ENCODE results near the gene CABP4. TPM values are rescaled to one million over a fixed set of nuclear protein-coding genes. Genes with fewer than 3 reads are reported as not detected.

CABP4 gene
- total RNA-seq, 1 experiment from 2014 or later = not detected

DNA sequence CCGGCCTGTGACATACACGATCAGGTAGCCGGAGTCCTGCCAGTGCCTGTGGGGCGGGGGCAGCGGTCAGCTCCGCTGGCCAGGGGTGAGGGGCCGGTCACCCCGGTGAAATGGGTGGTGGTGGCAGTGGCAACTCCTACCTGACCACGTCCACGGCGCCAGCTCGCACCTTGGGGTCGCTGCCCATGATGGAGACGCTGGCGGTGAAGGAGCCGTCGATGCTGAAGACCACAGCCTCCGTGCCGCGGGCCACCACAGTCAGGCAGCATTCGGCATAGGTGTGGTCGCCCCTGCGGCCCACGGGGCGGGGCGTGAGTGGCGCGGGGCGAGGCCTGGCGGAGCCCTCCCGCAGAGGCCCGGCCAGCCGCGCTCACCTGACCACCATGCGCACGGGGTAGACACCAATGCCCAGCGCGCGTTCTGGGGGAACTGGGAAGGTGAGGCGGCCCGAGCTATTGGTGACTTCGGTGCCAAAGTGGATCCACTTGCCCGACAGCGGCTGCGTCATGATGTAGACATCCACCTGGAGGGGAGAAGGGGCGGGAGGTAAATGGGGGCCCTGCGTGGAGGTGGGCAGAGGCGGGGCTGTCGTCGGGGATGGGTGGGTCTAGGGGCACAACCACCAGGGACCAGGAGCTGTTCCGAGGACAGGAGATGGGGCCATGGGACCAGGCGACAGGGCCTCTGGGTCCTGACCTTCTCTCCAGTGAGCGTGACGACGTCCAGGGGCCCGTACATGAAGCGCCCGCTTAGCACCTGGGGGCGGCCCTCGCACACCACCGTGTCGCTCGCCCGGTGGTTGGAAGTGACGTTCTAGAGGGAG, 38.6 kb downstream of the CABP4 start:
- no TSS peak for BruUV-seq (replicated peaks)
- POLR2A ChIA-PET = no interaction called here
- H3K36me3 ChIP-seq (ENCODE audit: control insufficient read depth in 1 of 2, insufficient read depth in 2 of 2, low read length in 2 of 2) = peaks cover 0 to 5% of the 10 kb centered on the region in 2 experiments; a peak in 2 of 4 replicates

More for the DNA sequence above, 38.6 kb downstream of the CABP4 start:
- ChIA-PET CTCF (no interaction called here), RAD21 (ENCODE audit: low non-redundant PET in 1 of 2, low total read pairs in 2 of 2, uncharacterized antibody in 2 of 2, unreplicated experiment in 2 of 2) (no interaction called here)
- H3K4me1 ChIP-seq (ENCODE audit: control insufficient read depth in 1 of 2, insufficient read depth in 2 of 2, low read length in 2 of 2) = no peaks in the 10 kb centered on the region
- H3K27me3 ChIP-seq (ENCODE audit: insufficient read depth, low read length) = no peaks in the 10 kb centered on the region
- H3K9ac ChIP-seq (ENCODE audit: low read length) = no peak overlapping the region
- TF ChIP-seq CEBPB (IDR thresholded peaks at IDR 0.05; ENCODE audit: low read depth) (no peak), EZH2phosphoT487 (IDR thresholded peaks at IDR 0.05; ENCODE audit: borderline replicate concordance) (no peak), EZH2 (IDR thresholded peaks at IDR 0.05) (no peak), ELF1 (IDR thresholded peaks at IDR 0.05; ENCODE audit: borderline replicate concordance, low read depth) (no peak), ZNF274 (IDR thresholded peaks at IDR 0.05; ENCODE audit: low read depth, low read length) (no peak), SIN3A (IDR thresholded peaks at IDR 0.05; ENCODE audit: low read depth) (no peak), ZFX (IDR thresholded peaks at IDR 0.05) (no peak), FOSL1 (IDR thresholded peaks at IDR 0.05; ENCODE audit: low read depth) (no peak), TCF7L2 (IDR thresholded peaks at IDR 0.05; ENCODE audit: borderline replicate concordance, extremely low read depth, insufficient read depth, insufficient read length) (no peak), YY1 (IDR thresholded peaks at IDR 0.05; ENCODE audit: extremely low read depth, insufficient replicate concordance, low read depth, low read length) (no peak), CBX3 (IDR thresholded peaks at IDR 0.05; ENCODE audit: low read depth) (no peak), EGR1 (IDR thresholded peaks at IDR 0.05; ENCODE audit: low read depth) (no peak), SP1 (IDR thresholded peaks at IDR 0.05; ENCODE audit: low read depth) (no peak), POLR2AphosphoS5 (IDR thresholded peaks at IDR 0.05; ENCODE audit: low read depth, low read length) (no peak)
- TF ChIP-seq, protein P1, sequence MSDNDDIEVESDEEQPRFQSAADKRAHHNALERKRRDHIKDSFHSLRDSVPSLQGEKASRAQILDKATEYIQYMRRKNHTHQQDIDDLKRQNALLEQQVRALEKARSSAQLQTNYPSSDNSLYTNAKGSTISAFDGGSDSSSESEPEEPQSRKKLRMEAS (IDR thresholded peaks at IDR 0.05) = no peak
- TF ChIP-seq, protein P2, sequence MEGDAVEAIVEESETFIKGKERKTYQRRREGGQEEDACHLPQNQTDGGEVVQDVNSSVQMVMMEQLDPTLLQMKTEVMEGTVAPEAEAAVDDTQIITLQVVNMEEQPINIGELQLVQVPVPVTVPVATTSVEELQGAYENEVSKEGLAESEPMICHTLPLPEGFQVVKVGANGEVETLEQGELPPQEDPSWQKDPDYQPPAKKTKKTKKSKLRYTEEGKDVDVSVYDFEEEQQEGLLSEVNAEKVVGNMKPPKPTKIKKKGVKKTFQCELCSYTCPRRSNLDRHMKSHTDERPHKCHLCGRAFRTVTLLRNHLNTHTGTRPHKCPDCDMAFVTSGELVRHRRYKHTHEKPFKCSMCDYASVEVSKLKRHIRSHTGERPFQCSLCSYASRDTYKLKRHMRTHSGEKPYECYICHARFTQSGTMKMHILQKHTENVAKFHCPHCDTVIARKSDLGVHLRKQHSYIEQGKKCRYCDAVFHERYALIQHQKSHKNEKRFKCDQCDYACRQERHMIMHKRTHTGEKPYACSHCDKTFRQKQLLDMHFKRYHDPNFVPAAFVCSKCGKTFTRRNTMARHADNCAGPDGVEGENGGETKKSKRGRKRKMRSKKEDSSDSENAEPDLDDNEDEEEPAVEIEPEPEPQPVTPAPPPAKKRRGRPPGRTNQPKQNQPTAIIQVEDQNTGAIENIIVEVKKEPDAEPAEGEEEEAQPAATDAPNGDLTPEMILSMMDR (IDR thresholded peaks at IDR 0.05 in 2 of 3, conservative IDR thresholded peaks at IDR 0.05 in 1 of 3; ENCODE audit: borderline replicate concordance in 1 of 3, insufficient read depth in 1 of 3, low read depth in 2 of 3, low read length in 2 of 3) = no peak
- TF ChIP-seq, protein P3, sequence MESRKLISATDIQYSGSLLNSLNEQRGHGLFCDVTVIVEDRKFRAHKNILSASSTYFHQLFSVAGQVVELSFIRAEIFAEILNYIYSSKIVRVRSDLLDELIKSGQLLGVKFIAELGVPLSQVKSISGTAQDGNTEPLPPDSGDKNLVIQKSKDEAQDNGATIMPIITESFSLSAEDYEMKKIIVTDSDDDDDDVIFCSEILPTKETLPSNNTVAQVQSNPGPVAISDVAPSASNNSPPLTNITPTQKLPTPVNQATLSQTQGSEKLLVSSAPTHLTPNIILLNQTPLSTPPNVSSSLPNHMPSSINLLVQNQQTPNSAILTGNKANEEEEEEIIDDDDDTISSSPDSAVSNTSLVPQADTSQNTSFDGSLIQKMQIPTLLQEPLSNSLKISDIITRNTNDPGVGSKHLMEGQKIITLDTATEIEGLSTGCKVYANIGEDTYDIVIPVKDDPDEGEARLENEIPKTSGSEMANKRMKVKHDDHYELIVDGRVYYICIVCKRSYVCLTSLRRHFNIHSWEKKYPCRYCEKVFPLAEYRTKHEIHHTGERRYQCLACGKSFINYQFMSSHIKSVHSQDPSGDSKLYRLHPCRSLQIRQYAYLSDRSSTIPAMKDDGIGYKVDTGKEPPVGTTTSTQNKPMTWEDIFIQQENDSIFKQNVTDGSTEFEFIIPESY (IDR thresholded peaks at IDR 0.05; ENCODE audit: extremely low read depth, insufficient replicate concordance, low read length) = no peak
- H3K4me2 ChIP-seq (ENCODE audit: low read length) = no peak overlapping the region
- H3K9me2 ChIP-seq (ENCODE audit: insufficient read depth) = no peaks in the 10 kb centered on the region
- no peak overlapping the region; the same call in 1 of the 2 replicates for H3K27ac ChIP-seq (ENCODE audit: low read depth, low read length)
- DNase-seq (ENCODE audit: low read depth, low spot score) = no peak
- no peaks in the 10 kb centered on the region for H3K9me3 ChIP-seq (ENCODE audit: control insufficient read depth in 1 of 2, insufficient read depth in 1 of 2, low read depth in 1 of 2, low read length in 2 of 2)
- ATAC-seq = no peak
- intact Hi-C loops (cut with micrococcal nuclease) = no loop called here
- no peak overlapping the region for H3K4me3 ChIP-seq (replicated peaks in 1 of 2; ENCODE audit: low read depth in 1 of 2, low read length in 2 of 2)
- no peak overlapping the region for H2AFZ ChIP-seq (ENCODE audit: low read depth, low read length, poor library complexity, severe bottlenecking)
- no peaks in the 10 kb centered on the region for H3K79me2 ChIP-seq (ENCODE audit: insufficient read depth, low read length)
- no peaks in the 10 kb centered on the region for H4K20me1 ChIP-seq (ENCODE audit: insufficient read depth)

Measured in HCT116 (cell line).